GM19023 (cell line): ENCODE data around the gene KLHL24.
A peak's percentile ranks its signal among the peaks of the same experiment; 100 is the strongest.
"Not testable (repeated sequence)": the region's sequence is repeated elsewhere in the genome, so short reads cannot be mapped to it uniquely, and the experiment has no call there.

ENCODE experiments used
- ATAC-seq: cut with Tn5 transposase; IDR thresholded peaks from one replicate; pipeline ENCODE4 v1.9.1; 2021; ENCODE audit warnings: mild to moderate bottlenecking, moderate library complexity; ENCODE audit not compliant: unreplicated experiment

The KLHL24 gene

DNA sequence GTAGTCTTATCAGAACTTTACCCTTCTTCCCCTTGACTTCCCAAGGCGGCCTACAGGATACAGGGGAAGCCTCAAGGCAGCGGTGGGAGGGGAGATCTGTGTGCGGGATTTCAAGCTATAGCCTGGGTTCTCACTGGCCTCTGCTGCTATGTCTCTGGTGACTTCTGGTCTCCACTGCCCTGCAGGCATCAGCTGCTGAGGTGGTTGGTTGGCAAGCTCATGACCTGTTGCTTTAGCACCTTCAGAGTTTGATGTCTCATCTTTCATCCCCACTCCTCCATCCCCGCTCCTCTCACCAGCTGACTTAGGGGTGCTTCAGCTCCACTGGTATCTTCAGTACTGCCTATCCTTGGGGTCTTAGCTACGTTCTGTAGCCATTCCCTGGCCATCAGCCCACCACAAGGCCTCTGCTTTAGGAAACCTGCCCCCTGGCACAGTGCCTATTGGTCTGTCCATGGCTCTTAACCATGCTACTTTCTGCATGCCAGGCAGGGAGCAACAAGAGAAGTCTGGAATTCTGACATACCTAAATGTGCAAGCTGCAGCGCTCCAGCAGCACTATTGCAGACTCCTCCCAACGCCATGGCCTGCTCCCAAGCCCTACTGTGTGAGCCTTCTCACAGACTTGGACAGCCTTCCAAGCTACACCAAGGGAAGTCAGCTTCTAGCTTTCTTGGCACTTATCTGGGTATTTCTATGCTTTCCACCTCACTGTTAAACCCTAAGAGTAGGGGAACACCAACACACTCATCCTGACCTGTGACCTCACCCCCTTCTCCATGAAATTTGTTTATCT, 60.3 kb downstream of the KLHL24 start:
- ATAC-seq = no peak

DNA sequence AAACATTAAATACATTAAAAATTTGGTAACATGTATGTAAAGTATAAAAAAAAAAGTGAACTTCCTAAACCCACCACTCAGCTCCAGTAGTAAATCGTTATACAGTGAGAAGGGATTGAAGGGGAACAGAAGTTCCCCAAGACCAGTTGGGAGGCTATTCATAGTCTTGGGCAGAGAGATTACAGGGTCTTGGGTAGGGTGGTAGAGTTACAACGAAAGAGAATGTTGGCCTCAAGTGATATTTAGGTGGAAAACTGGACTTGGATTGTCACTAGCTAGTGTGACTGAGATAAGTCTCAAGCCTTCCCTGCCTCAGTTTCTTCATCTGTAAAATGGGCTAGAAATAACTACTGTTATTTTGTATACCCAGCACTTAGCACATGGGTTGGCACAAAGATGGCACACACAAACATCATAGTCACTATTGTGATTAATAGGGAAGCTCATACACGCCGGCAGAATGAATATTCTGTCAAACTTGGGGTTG, 61.7 kb downstream of the KLHL24 start:
- no peak for ATAC-seq

DNA sequence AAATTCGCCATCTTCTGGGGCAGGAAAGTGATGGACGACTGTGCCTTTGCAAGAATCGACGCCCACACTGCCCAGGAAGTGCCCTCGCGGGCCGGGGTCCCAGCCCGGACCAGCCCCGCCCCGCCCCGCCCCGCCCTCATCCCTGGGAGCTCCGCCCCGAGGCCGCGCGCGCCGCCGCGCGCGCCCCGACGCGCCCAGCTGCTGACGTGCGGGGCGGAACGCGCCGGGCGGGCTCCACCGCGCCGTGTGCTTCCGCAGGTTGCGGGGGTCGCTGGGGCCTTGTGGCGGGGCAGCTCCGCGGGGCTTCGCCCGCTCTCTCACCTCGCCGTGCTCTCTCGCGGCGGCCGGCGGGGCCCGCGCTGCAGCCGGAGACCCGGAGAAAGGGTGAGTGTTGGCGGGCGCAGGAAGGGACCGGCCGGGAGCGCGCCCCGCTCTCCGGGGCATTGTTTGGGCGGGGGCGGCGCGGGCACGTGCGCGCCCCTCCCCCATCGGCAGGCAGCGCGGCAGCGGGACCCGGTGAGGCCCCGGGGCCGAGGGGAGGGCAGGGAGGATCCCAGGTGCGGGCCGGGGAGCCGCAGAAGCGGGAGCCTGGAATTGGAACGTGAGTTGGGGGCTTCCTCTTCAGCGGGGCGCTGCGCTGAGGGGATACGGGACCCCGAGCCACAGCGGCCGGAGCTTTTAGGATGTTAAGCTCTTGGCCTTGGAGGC, 62.3 kb downstream of the KLHL24 start, which contains the start of gene YEATS2:
TSS of gene YEATS2 (plus strand) at position 188 of the 708 bp plus-strand sequence. CDS start 17,366 bp downstream, outside the sequence.
- peak; percentile 87 for ATAC-seq

DNA sequence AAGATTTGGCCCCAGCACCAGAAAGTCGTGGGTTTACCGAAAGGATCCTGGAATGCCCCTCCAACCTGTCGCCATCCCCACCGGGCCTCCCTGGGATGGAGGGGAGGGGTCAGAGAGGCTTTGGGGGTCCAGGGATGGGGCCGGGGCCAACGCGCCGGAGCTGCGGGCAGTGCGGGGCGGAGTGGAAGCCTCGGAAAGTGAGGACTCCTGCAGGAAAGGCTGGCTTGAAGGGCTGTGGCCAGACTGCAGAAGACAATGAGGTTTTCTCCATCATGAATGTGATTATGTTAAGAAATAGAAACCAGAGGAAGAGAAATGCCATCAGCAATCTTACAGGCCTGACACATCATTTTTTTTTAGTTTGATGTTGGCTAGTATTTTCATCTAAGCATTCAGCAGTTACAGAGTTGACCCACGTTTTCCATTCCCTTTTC, 62.9 kb downstream of the KLHL24 start:
- peak; percentile 29 for ATAC-seq

DNA sequence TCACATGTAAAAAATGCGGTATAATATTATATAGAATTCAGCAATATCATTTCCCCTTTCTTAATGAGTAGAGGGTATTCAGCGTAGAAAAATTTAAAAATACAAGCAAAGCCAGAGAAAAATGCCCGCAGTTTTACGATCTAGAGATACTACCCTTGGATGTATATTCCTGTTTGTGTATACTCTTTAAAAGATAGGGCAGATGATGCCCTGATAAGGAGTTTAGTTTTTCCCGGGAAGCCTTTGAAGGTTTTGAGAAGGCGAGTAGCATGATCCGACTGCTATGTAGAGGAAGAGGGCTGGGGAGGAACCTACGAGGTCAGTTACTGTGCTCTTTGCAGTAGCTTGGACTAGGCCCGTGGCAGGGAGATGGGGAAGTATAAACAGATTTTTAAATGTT, 63.3 kb downstream of the KLHL24 start:
- ATAC-seq = no peak

GRCh38 chr3:183699238-183699947, 64.0 kb downstream of the KLHL24 start:
- ATAC-seq = no peak

DNA sequence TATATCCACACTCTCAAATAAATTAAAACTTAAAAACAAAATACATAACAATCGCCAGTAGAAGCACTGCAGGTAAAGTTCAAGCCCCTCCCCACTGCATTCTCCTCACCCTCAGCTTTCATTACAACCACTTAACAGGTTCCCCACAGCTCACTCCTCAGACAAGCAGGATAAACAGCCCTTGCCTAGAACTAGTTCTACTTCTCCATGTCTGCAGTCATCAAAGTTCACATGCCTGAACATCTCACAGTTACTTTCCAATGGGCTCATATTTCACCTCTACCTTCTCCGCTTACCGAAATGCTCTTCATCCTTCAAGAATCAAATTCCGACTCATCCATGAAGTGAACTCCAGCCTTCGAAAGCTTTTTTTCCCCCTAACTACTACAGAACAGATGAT, 66.3 kb downstream of the KLHL24 start:
- ATAC-seq = no peak

GRCh38 chr3:183703892-183704291, 68.5 kb downstream of the KLHL24 start:
- ATAC-seq = not testable (repeated sequence)

DNA sequence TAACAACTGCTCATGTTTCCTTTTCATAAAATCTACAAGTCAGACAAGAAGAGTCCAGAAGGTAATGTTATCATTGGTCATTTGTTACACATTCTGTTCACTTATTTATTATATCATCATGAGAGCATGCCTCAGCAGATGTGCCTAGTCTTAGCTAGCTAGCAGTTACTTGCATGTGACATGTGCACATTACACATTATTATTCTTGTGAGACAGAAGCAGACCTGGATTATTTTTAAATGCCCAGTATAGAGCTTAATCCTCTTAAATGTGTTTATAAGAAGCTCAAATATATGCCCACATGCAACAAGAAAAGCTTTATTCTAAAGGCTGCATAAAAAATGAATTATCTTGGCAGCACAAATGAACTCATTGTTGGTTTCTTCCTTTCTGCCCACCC, 74.8 kb downstream of the KLHL24 start:
- ATAC-seq = no peak

DNA sequence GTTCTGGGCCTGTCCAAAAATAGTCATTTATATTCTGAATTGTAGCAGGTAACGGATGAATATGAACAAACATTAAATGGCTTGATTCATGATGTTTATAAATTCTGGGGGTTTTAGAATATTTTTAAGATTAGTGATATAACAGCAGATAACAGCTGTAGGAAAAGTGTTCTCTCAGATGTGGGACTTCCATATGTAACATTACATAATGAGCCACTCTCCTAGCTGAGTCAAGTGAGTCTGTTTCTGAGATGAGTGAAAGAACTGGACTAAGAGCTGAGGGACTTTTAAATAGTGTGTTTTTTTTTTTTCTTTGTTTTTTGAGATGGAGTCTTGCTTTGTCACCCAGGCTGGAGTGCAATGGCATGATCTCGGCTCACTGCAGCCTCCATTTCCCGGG, 76.1 kb downstream of the KLHL24 start:
- ATAC-seq = no peak

- no peak for ATAC-seq
These were observed 79.2 kb downstream of the KLHL24 start for GRCh38 chr3:183714622-183715021.

GRCh38 chr3:183718012-183718411, 82.6 kb downstream of the KLHL24 start:
- ATAC-seq = no peak

DNA sequence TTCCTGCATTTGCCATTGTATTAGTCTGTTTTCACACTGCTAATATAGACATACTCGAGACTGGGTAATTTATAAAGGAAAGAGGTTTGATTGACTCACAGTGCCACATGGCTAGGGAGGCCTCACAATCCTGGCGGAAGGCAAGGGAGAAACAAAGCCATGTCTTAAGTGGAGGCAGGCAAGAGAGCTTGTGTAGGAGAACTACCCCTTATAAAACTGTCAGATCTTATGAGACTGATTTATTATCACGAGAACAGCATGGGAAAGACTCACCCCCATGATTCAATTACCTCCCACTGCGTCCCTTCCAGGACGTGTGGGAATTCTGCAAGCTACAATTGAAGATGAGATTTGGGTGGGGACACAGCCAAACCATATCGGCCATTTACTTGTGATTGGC, 90.0 kb downstream of the KLHL24 start:
- ATAC-seq = no peak

DNA sequence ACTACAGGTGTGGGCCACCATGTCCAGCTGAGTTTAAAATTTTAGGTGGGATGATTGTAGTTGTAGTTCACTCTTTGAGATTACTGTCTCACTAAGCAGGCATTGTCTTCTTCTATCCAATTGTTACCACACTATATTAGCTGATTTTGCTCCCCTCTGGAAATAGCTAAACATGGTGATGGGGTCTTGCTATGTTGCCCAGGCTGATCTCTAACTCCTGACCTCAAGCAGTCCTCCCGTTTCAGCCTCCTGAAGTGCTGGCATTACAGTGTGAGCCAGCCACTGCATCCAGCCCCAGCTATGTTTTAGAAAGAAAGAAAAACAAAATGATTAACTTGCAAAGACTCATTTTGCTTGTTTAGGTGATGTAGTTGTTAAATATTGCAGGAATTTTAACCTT, 92.8 kb downstream of the KLHL24 start:
- no peak for ATAC-seq

- no peak for ATAC-seq
These were observed 94.9 kb downstream of the KLHL24 start for GRCh38 chr3:183730361-183730760.

GRCh38 chr3:183731611-183732010, 96.2 kb downstream of the KLHL24 start:
- ATAC-seq = no peak

GRCh38 chr3:183733553-183733952, 98.1 kb downstream of the KLHL24 start:
- no peak for ATAC-seq
